HG03175 (cell line): ENCODE results near the gene XRCC1.
"Not testable (repeated sequence)": the region's sequence is repeated elsewhere in the genome, so short reads cannot be mapped to it uniquely, and the experiment has no call there.

ENCODE experiments used
- ATAC-seq: cut with Tn5 transposase; IDR thresholded peaks from one replicate; pipeline ENCODE4 v1.9.1; 2021; ENCODE audit warnings: mild to moderate bottlenecking, moderate library complexity; ENCODE audit not compliant: unreplicated experiment

The XRCC1 gene

GRCh38 chr19:43605875-43606568 lies 30.7 kb upstream of the XRCC1 start:
- ATAC-seq = no peak

GRCh38 chr19:43600326-43600725 lies 25.0 kb upstream of the XRCC1 start:
- not testable (repeated sequence) for ATAC-seq

GRCh38 chr19:43599635-43600295 lies 24.4 kb upstream of the XRCC1 start:
- ATAC-seq = no peak

GRCh38 chr19:43598445-43599240 lies 23.3 kb upstream of the XRCC1 start:
- ATAC-seq = no peak

GRCh38 chr19:43597876-43598275 lies 22.5 kb upstream of the XRCC1 start:
- ATAC-seq = no peak

- no peak for ATAC-seq
Measured at GRCh38 chr19:43596842-43597461, 21.6 kb upstream of the XRCC1 start.

- ATAC-seq = peak; percentile 83
Measured at GRCh38 chr19:43595999-43596841, 20.9 kb upstream of the XRCC1 start, which contains the start of the genes IRGQ and ZNF576. IRGQ (minus strand) TSS chr19:43596134; CDS start chr19:43595338, 796 bp downstream. ZNF576 (plus strand) TSS chr19:43596595; CDS start chr19:43597109, 514 bp downstream.

GRCh38 chr19:43595605-43595998 lies 20.3 kb upstream of the XRCC1 start:
- ATAC-seq = peak; percentile 15

- ATAC-seq = no peak
Measured at GRCh38 chr19:43594710-43595604, 19.6 kb upstream of the XRCC1 start.

- no peak for ATAC-seq
Measured at GRCh38 chr19:43594081-43594697, 18.9 kb upstream of the XRCC1 start.

GRCh38 chr19:43592800-43593350 lies 17.5 kb upstream of the XRCC1 start:
- ATAC-seq = no peak

- ATAC-seq = no peak
Measured at GRCh38 chr19:43591904-43592772, 16.8 kb upstream of the XRCC1 start.

GRCh38 chr19:43589678-43590077 lies 14.4 kb upstream of the XRCC1 start:
- ATAC-seq = no peak

GRCh38 chr19:43589277-43589676 lies 13.9 kb upstream of the XRCC1 start:
- ATAC-seq = no peak

- not testable (repeated sequence) for ATAC-seq
Measured at GRCh38 chr19:43587029-43587428, 11.7 kb upstream of the XRCC1 start.

GRCh38 chr19:43586346-43586745 lies 11.0 kb upstream of the XRCC1 start:
- no peak for ATAC-seq

- ATAC-seq = peak; percentile 60
Measured at GRCh38 chr19:43584484-43584883, 9.2 kb upstream of the XRCC1 start.
